Peyer's patch (tissue), 4 donors: ENCODE results near the gene FFAR4. TPM values are rescaled to one million over a fixed set of nuclear protein-coding genes. Genes with fewer than 3 reads are reported as not detected.

Experiments used
- DNase-seq, 3 donors: peaks; one replicate each; pipeline ENCODE4 v3.0.0-alpha.2; 2017 to 2019
- H3K27ac ChIP-seq, 4 donors: fragments of 200-600 bp; sonication (generic); one replicate each; pipeline ENCODE4 v1.5.1; 2016 to 2019
- H3K27me3 ChIP-seq, 2 donors: fragments of 200-600 bp; sonication (generic); one replicate each; pipeline ENCODE4 v1.5.1; 2019
- H3K36me3 ChIP-seq, 3 donors: fragments of 200-600 bp; sonication (generic); one replicate each; pipeline ENCODE4 v1.5.1; 2016 to 2019
- H3K4me1 ChIP-seq, 4 donors: fragments of 200-600 bp; sonication (generic); one replicate each; pipeline ENCODE4 v1.5.1; 2016 to 2019
- H3K4me3 ChIP-seq, 4 donors: fragments of 200-600 bp; sonication (generic); 1 replicate in 3 of 4; 2 replicates in 1 of 4; pipeline ENCODE4 v1.5.1; 2016 to 2019; ENCODE audit warnings: mild to moderate bottlenecking in 1 of 4
- H3K9me3 ChIP-seq, 4 donors: fragments of 200-600 bp; sonication (generic); one replicate each; pipeline ENCODE4 v1.5.1; 2016 to 2019; ENCODE audit warnings: mild to moderate bottlenecking in 1 of 4
- POLR2A ChIP-seq, 2 donors: fragments of 450-650 bp; IDR thresholded peaks; one replicate each; pipeline ENCODE4 v1.5.1; 2017; ENCODE audit warnings: antibody characterized with exemption in 2 of 2, mild to moderate bottlenecking in 2 of 2, moderate library complexity in 2 of 2
- total RNA-seq, 4 donors: library from RNA; depleted of rRNA; stranded (reverse); fragments of >200 nt; gene quantifications; one replicate each; pipeline ENCODE4 v1.1.0, GENCODE V29; 2016
- TF ChIP-seq, protein P1 (sequence below), 6 experiments: fragments of 450-650 bp in 4 of 6; fragments of 200-600 bp in 2 of 6; sonication (generic) in 1 of 6; IDR thresholded peaks; one replicate each; pipeline ENCODE4 v1.5.1; 2017 to 2019; ENCODE audit warnings: antibody characterized with exemption in 6 of 6, mild to moderate bottlenecking in 3 of 6, moderate library complexity in 1 of 6

Gene FFAR4
- total RNA-seq, 4 donors from 2014 or later = 0.80 to 2.5 (median 2.3) TPM; not detected in 1

DNA sequence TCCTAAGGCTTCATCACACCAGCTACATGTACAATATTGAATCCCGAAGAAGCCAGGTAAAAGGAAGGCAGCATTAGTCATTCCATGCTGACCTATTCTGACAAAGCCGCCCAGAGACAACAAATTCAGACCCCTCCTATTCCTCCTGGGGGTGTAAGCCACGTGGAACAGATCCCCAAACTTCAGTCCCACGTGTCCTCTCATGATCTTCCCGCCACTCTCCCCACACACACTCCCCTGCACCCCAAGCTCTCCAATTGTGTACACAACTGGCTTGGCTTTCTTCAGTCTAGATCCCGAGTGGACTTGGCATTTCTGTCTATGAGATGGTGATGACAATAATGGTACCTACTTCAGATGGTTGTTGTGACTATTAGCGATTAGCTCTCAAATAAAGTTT lies 54.5 kb downstream of the FFAR4 start:
- TF ChIP-seq POLR2A (IDR thresholded peaks at IDR 0.05) = no peak
- TF ChIP-seq, protein P1, sequence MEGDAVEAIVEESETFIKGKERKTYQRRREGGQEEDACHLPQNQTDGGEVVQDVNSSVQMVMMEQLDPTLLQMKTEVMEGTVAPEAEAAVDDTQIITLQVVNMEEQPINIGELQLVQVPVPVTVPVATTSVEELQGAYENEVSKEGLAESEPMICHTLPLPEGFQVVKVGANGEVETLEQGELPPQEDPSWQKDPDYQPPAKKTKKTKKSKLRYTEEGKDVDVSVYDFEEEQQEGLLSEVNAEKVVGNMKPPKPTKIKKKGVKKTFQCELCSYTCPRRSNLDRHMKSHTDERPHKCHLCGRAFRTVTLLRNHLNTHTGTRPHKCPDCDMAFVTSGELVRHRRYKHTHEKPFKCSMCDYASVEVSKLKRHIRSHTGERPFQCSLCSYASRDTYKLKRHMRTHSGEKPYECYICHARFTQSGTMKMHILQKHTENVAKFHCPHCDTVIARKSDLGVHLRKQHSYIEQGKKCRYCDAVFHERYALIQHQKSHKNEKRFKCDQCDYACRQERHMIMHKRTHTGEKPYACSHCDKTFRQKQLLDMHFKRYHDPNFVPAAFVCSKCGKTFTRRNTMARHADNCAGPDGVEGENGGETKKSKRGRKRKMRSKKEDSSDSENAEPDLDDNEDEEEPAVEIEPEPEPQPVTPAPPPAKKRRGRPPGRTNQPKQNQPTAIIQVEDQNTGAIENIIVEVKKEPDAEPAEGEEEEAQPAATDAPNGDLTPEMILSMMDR (IDR thresholded peaks at IDR 0.05) = no peak
- no peak for DNase-seq

DNA sequence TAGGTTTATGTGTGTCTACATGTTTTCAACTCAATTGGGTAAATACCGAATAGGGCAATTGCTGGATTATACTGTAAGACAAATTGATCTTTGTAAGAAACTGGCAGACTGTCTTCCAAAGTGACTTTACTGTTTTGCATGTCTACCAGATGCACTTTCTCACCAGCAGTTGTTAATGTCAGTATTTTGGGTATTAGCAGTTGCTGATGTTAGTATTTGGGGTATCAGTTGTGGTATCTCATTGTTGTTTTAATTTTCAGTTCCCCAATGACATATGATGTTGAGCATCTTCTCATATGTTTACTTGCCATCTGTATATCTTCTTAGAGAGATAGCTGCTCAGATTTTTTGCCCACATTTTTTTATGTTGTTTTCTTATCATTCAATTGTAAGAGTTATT lies 56.5 kb downstream of the FFAR4 start:
- no peaks in the 10 kb centered on the region for H3K4me1 ChIP-seq
- TF ChIP-seq, protein P1 (IDR thresholded peaks at IDR 0.05) = no peak
- no peak for TF ChIP-seq POLR2A (IDR thresholded peaks at IDR 0.05)

More for the DNA sequence above, 54.5 kb downstream of the FFAR4 start:
- H3K9me3 ChIP-seq = no peaks in the 10 kb centered on the region
- no peaks in the 10 kb centered on the region for H3K4me1 ChIP-seq
- H3K4me3 ChIP-seq = no peak overlapping the region
- no peak overlapping the region for H3K27ac ChIP-seq
- H3K36me3 ChIP-seq = no peaks in the 10 kb centered on the region
- no peaks in the 10 kb centered on the region for H3K27me3 ChIP-seq

DNA sequence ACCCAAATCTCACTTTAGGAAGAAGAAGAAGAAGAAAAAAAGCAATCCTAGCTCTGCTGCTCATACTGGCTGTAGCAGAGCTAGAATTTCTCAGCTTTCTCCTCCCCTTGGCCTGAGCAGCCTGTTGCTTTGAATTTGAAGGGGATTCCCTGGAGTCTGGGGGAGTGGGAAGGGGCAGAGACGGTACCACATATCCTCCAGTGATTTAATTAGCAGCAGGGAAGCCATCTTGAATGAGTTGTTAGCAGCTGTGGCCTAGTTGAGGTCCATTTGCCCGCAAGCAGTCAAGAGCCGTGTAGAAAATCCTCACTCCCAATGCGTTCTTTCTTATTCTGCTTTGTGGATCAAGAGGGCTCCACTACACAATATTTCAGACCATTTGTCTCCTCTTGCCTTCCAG lies 62.4 kb downstream of the FFAR4 start:
- TF ChIP-seq, protein P1 (IDR thresholded peaks at IDR 0.05) = no peak
- TF ChIP-seq POLR2A (IDR thresholded peaks at IDR 0.05) = no peak
- no peaks in the 10 kb centered on the region for H3K4me1 ChIP-seq

More for the DNA sequence above, 56.5 kb downstream of the FFAR4 start:
- DNase-seq = no peak
- no peaks in the 10 kb centered on the region for H3K27me3 ChIP-seq
- H3K4me3 ChIP-seq = no peak overlapping the region
- no peak overlapping the region for H3K27ac ChIP-seq
- H3K36me3 ChIP-seq = no peaks in the 10 kb centered on the region
- no peaks in the 10 kb centered on the region for H3K9me3 ChIP-seq

DNA sequence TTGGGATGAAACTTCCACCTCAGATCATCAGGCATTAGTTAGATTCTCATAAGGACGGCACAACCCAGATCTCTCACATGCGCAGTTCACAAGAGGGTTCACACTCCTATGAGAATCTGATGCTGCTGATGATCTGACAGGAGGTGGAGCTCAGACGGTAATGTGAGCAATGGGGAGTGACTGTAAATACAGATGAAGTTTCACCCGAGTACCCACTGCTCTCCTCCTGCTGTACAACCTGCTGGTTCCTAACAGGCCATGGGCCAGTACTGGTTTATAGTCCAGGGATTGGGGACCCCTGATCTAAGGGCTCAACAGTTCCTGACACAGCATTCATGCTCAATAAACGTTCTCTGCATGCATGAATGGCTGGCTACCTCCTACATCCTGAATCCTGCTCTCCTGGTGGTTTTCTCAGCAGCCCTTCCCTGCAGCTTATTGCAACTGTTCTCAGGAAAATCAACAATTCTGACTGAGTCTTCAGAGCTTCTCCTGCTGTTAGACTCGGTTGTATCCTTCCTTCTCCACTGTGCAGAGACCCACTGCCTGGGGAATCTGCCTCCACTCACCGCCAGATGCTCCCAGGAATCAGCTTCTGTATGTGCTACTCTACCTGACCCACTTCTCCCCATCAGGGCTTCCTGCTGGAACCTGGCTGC lies 63.3 kb downstream of the FFAR4 start:
- no peak for TF ChIP-seq POLR2A (IDR thresholded peaks at IDR 0.05)
- TF ChIP-seq, protein P1 (IDR thresholded peaks at IDR 0.05) = no peak

More for the DNA sequence above, 62.4 kb downstream of the FFAR4 start:
- Histone ChIP-seq H3K27me3 (no peaks in the 10 kb centered on the region), H3K9me3 (no peaks in the 10 kb centered on the region), H3K27ac (no peak overlapping the region), H3K4me3 (no peak overlapping the region), H3K36me3 (no peaks in the 10 kb centered on the region)
- DNase-seq = no peak

DNA sequence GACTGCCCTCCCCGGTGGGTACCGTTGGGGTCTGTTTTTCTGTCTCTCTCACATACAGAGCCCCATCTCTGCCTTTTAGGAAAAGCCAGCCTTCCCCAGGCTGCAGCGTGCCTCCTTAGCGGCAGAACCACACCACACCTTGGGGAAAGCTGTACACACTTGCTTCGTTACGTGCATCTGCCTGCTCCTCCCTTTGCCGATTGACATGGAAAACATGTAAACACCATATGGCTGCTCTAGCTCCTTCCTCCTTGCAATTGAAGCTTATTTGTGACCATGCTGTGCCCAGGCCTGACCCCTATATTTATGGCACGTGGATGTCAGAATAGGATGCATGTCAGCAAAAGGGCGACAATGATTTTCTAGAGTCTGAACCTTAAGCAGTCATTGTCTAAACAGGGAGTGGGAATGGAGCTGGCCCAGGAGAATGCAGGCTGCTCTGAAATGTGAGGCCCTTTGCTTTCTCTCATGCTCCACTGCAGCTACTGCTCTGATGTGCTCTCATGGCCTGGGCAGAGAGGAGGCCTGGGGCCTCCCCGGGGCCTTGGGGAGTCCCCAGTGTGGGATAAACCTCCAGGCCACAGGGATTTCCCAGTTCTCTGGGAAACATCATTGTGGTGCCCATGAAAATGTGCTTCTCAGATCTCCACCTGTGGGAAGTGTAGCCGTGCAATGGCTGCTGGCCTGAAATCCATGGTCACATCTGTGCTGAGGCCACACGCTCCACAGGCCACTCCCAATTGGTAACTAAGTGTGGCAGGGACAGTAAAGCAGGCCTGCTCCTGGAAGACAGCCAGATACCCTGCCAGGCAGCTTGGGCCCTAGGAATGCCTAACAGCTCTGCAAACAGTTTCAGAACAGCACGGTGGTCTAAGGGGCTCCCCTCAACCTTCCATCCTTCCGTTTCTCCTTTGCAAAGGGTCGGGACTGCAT lies 64.4 kb downstream of the FFAR4 start:
- H3K36me3 ChIP-seq = no peaks in the 10 kb centered on the region
- no peak overlapping the region for H3K27ac ChIP-seq
- TF ChIP-seq, protein P1 (IDR thresholded peaks at IDR 0.05) = no peak
- DNase-seq = no peak
- H3K4me1 ChIP-seq = no peaks in the 10 kb centered on the region
- H3K4me3 ChIP-seq = no peak overlapping the region
- H3K9me3 ChIP-seq = no peaks in the 10 kb centered on the region
- no peaks in the 10 kb centered on the region for H3K27me3 ChIP-seq

More for the DNA sequence above, 63.3 kb downstream of the FFAR4 start:
- H3K36me3 ChIP-seq = no peaks in the 10 kb centered on the region
- no peak overlapping the region for H3K4me3 ChIP-seq
- DNase-seq = no peak
- no peaks in the 10 kb centered on the region for H3K4me1 ChIP-seq
- no peaks in the 10 kb centered on the region for H3K27me3 ChIP-seq
- H3K27ac ChIP-seq = no peak overlapping the region
- H3K9me3 ChIP-seq = no peaks in the 10 kb centered on the region

Other genes with a start within 250 kb of the FFAR4 start
- gene MYOF, start 84.3 kb upstream of the FFAR4 start, total RNA-seq = 10 to 100 TPM; 15.1 to 52.8 (median 24.4) TPM
- 10 to 100 TPM in 1 of 4 donors, 1 to 10 TPM in 3; 1.1 to 32.2 (median 4.5) TPM for gene CEP55, start 70.1 kb upstream of the FFAR4 start, total RNA-seq
- 1 to 10 TPM in 2 of 4 donors, not detected in 2; 1.7 to 3.9 TPM for gene RBP4, start 34.6 kb downstream of the FFAR4 start, total RNA-seq
- gene PDE6C, start 45.9 kb downstream of the FFAR4 start, total RNA-seq = not detected
- 10 to 100 TPM; 10.6 to 20.8 (median 15.4) TPM for gene FRA10AC1, start 135.9 kb downstream of the FFAR4 start, total RNA-seq
- 1 to 10 TPM in 2 of 4 donors, not detected in 2; 1.1 to 1.9 TPM for gene LGI1, start 191.3 kb downstream of the FFAR4 start, total RNA-seq